22Rv1 (cell line): ENCODE measurements around the gene LRMDA.

ENCODE experiments used
- ZFX ChIP-seq: fragments of 450-650 bp; IDR thresholded peaks from 2 replicates; pipeline ENCODE4 v1.6.1; 2017; ENCODE audit warnings: antibody characterized with exemption, borderline replicate concordance
- TF ChIP-seq, protein P1 (sequence below): fragments of 450-650 bp; IDR thresholded peaks from 2 replicates; pipeline ENCODE4 v1.5.1; 2017; ENCODE audit warnings: mild to moderate bottlenecking

DNA sequence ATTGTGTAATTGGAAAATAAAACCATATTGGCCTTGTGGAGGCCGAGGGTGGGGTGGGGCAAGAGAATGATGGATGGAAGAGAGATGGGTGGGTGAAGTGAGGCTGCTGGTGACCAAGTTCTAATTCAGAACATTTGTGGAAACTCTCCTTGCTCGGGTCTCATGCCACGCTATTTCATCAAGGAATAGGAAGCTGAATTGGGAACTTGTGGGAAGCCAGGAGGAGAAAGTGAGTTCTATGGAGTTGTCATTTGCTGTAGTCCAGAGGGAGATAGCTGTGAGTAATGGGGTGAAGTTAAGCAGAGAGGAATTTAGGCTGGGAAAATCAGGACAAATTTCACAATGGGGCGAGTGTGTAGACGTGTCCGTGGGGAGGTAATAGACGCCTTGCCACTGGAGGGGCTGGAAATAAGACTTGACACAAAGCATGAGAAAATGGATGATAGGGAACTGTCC lies 339.2 kb downstream of the LRMDA start:
- TF ChIP-seq, protein P1, sequence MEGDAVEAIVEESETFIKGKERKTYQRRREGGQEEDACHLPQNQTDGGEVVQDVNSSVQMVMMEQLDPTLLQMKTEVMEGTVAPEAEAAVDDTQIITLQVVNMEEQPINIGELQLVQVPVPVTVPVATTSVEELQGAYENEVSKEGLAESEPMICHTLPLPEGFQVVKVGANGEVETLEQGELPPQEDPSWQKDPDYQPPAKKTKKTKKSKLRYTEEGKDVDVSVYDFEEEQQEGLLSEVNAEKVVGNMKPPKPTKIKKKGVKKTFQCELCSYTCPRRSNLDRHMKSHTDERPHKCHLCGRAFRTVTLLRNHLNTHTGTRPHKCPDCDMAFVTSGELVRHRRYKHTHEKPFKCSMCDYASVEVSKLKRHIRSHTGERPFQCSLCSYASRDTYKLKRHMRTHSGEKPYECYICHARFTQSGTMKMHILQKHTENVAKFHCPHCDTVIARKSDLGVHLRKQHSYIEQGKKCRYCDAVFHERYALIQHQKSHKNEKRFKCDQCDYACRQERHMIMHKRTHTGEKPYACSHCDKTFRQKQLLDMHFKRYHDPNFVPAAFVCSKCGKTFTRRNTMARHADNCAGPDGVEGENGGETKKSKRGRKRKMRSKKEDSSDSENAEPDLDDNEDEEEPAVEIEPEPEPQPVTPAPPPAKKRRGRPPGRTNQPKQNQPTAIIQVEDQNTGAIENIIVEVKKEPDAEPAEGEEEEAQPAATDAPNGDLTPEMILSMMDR = no peak
- no peak for TF ChIP-seq ZFX
